ENCODE data around the gene TPSD1. TPM values are rescaled to one million over a fixed set of nuclear protein-coding genes. Genes with fewer than 3 reads are reported as not detected.

TPSD1 gene
- total RNA-seq, 1 donor from 2014 or later = not detected

DNA sequence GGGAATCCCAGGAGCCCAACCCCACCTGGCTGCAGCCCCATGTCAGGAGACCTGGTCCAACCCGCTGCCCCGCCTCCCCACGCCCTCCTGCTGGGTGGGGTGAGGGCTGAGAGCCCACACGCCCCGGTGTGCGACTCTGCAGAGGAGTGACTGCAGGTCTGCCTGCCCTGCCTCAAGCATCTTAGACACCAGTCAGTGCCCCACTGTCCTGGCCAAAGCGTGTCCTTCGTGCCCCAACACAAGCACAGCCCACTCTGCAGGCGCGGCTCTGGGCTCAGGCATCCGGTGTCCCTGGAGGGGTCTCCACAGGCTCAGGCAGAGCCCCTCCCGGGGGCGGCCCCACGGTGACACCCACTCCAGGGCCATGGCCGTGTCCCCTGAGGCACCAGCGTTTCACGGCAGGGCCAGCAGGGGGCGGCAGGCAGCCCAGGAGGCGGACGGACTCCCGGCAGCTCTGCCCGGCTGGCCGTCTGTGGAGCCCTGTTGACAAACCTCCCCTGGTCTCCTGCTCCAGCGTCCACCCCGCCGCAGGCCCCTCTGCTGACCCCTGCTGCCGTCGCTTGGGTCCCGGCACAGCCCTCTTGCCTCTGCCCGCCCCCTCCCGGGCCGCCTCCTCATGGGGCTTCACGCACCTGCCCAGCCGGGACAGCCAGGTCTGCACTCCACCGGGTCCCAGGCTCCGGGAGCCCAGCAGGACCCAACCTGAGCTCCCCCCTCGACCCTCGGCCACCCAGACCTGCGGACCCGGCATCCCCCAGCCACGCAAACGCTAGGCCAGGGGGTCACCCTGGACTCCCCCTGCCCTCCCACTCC lies 45.0 kb downstream of the TPSD1 start:
- no peaks in the 10 kb centered on the region for H3K36me3 ChIP-seq (ENCODE audit: insufficient read depth, low read length)
- no peak overlapping the region for H3K4me3 ChIP-seq (ENCODE audit: insufficient read depth, low read depth, low read length)
- no peaks in the 10 kb centered on the region for H3K9me3 ChIP-seq (ENCODE audit: insufficient read depth, low read depth, low read length)
- no peak for TF ChIP-seq EZH2 (IDR thresholded peaks at IDR 0.05; ENCODE audit: insufficient read depth, low read length)
- TF ChIP-seq, protein P1, sequence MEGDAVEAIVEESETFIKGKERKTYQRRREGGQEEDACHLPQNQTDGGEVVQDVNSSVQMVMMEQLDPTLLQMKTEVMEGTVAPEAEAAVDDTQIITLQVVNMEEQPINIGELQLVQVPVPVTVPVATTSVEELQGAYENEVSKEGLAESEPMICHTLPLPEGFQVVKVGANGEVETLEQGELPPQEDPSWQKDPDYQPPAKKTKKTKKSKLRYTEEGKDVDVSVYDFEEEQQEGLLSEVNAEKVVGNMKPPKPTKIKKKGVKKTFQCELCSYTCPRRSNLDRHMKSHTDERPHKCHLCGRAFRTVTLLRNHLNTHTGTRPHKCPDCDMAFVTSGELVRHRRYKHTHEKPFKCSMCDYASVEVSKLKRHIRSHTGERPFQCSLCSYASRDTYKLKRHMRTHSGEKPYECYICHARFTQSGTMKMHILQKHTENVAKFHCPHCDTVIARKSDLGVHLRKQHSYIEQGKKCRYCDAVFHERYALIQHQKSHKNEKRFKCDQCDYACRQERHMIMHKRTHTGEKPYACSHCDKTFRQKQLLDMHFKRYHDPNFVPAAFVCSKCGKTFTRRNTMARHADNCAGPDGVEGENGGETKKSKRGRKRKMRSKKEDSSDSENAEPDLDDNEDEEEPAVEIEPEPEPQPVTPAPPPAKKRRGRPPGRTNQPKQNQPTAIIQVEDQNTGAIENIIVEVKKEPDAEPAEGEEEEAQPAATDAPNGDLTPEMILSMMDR (IDR thresholded peaks at IDR 0.05; ENCODE audit: insufficient read depth, low read depth, low read length) = peak; percentile 41
- Mint-ChIP-seq H3K27ac (ENCODE audit: unreplicated experiment) (no peak overlapping the region), H3K4me1 (ENCODE audit: low read depth, unreplicated experiment) (peaks cover 6% of the 10 kb centered on the region), H3K36me3 (ENCODE audit: low read depth, unreplicated experiment) (no peaks in the 10 kb centered on the region), H3K27me3 (ENCODE audit: low read depth, unreplicated experiment) (peaks cover 23% of the 10 kb centered on the region), H3K4me3 (ENCODE audit: unreplicated experiment) (no peak overlapping the region), H3K9me3 (ENCODE audit: unreplicated experiment) (no peaks in the 10 kb centered on the region)
- peak overlapping the region; percentile 44 for H3K4me2 ChIP-seq (ENCODE audit: low read length)
- H3K27me3 ChIP-seq (ENCODE audit: insufficient read depth, low read length) = peaks cover 7% of the 10 kb centered on the region
- DNase-seq (ENCODE audit: low read depth) (no peak), FAIRE-seq (no peak)
- H4K20me1 ChIP-seq (ENCODE audit: insufficient read depth, low read length) = no peaks in the 10 kb centered on the region
- no peak overlapping the region for H3K27ac ChIP-seq (ENCODE audit: low read depth, low read length)
- H2AFZ ChIP-seq (ENCODE audit: low read depth, low read length) = peak overlapping the region; percentile 10
- peaks cover 9% of the 10 kb centered on the region for H3K4me1 ChIP-seq (ENCODE audit: insufficient read depth, low read length)
- no peaks in the 10 kb centered on the region for H3K79me2 ChIP-seq (ENCODE audit: insufficient read depth, low read length)
- no peak overlapping the region for H3K9ac ChIP-seq (ENCODE audit: low read length)

- H3K4me2 ChIP-seq (ENCODE audit: low read length) = no peak overlapping the region
- no peaks in the 10 kb centered on the region for H3K79me2 ChIP-seq (ENCODE audit: insufficient read depth, low read length)
- peaks cover 9% of the 10 kb centered on the region for H3K4me1 ChIP-seq (ENCODE audit: insufficient read depth, low read length)
- no peak overlapping the region for H3K4me3 ChIP-seq (ENCODE audit: insufficient read depth, low read depth, low read length)
- H3K9me3 ChIP-seq (ENCODE audit: insufficient read depth, low read depth, low read length) = no peaks in the 10 kb centered on the region
- FAIRE-seq (no peak), DNase-seq (ENCODE audit: low read depth) (no peak)
- Mint-ChIP-seq H3K27me3 (ENCODE audit: low read depth, unreplicated experiment) (peaks cover 23% of the 10 kb centered on the region), H3K9me3 (ENCODE audit: unreplicated experiment) (no peaks in the 10 kb centered on the region), H3K4me1 (ENCODE audit: low read depth, unreplicated experiment) (peaks cover 6% of the 10 kb centered on the region), H3K4me3 (ENCODE audit: unreplicated experiment) (no peak overlapping the region), H3K27ac (ENCODE audit: unreplicated experiment) (no peak overlapping the region), H3K36me3 (ENCODE audit: low read depth, unreplicated experiment) (no peaks in the 10 kb centered on the region)
- no peaks in the 10 kb centered on the region for H3K36me3 ChIP-seq (ENCODE audit: insufficient read depth, low read length)
- no peak overlapping the region for H3K27ac ChIP-seq (ENCODE audit: low read depth, low read length)
- H3K27me3 ChIP-seq (ENCODE audit: insufficient read depth, low read length) = peaks cover 7% of the 10 kb centered on the region
- H3K9ac ChIP-seq (ENCODE audit: low read length) = no peak overlapping the region
- no peak overlapping the region for H2AFZ ChIP-seq (ENCODE audit: low read depth, low read length)
- TF ChIP-seq EZH2 (IDR thresholded peaks at IDR 0.05; ENCODE audit: insufficient read depth, low read length) = no peak
- TF ChIP-seq, protein P1 (IDR thresholded peaks at IDR 0.05; ENCODE audit: insufficient read depth, low read depth, low read length) = no peak
- no peaks in the 10 kb centered on the region for H4K20me1 ChIP-seq (ENCODE audit: insufficient read depth, low read length)
Measured at GRCh38 chr16:1301562-1301961, 45.7 kb downstream of the TPSD1 start.

DNA sequence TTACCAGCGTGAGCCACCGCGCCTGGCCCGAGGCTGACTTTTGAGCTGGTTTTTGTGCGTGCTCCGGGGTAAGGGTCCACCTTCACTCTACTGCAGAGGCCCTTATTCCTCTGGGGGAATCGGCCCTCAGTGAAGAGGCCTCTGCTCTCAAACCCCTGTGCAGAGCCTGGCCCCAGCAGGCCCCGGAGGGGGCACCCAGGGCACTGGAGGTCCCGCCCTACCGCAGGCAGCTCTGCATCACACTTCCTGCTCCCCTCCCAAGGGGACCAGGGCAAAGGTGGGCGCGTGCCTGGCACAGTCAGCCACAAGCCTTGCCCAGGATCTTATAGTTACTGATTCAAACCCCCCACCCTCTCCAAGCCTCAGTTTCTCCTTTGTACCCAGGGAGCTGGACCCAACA lies 50.0 kb downstream of the TPSD1 start:
- Mint-ChIP-seq H3K27ac (ENCODE audit: unreplicated experiment) (no peak overlapping the region), H3K27me3 (ENCODE audit: low read depth, unreplicated experiment) (peaks cover 9% of the 10 kb centered on the region), H3K36me3 (ENCODE audit: low read depth, unreplicated experiment) (no peaks in the 10 kb centered on the region), H3K4me3 (ENCODE audit: unreplicated experiment) (no peak overlapping the region), H3K4me1 (ENCODE audit: low read depth, unreplicated experiment) (peaks cover under 1% of the 10 kb centered on the region), H3K9me3 (ENCODE audit: unreplicated experiment) (no peaks in the 10 kb centered on the region)
- Histone ChIP-seq H3K27me3 (ENCODE audit: insufficient read depth, low read length) (no peaks in the 10 kb centered on the region), H3K4me1 (ENCODE audit: insufficient read depth, low read length) (peaks cover 9% of the 10 kb centered on the region), H3K9ac (ENCODE audit: low read length) (no peak overlapping the region), H4K20me1 (ENCODE audit: insufficient read depth, low read length) (peaks cover 9% of the 10 kb centered on the region), H2AFZ (ENCODE audit: low read depth, low read length) (no peak overlapping the region), H3K79me2 (ENCODE audit: insufficient read depth, low read length) (peaks cover 10% of the 10 kb centered on the region), H3K9me3 (ENCODE audit: insufficient read depth, low read depth, low read length) (no peaks in the 10 kb centered on the region), H3K27ac (ENCODE audit: low read depth, low read length) (no peak overlapping the region), H3K4me3 (ENCODE audit: insufficient read depth, low read depth, low read length) (no peak overlapping the region), H3K36me3 (ENCODE audit: insufficient read depth, low read length) (no peaks in the 10 kb centered on the region), H3K4me2 (ENCODE audit: low read length) (no peak overlapping the region)
- DNase-seq (ENCODE audit: low read depth) = no peak
- FAIRE-seq = no peak
- no peak for TF ChIP-seq EZH2 (IDR thresholded peaks at IDR 0.05; ENCODE audit: insufficient read depth, low read length)
- TF ChIP-seq, protein P1 (IDR thresholded peaks at IDR 0.05; ENCODE audit: insufficient read depth, low read depth, low read length) = no peak

Data from astrocyte (in vitro differentiated cells and primary cell).